Mesenteric fat pad (tissue), 1 donor: ENCODE data around the gene FAM43A. TPM values are rescaled to one million over a fixed set of nuclear protein-coding genes. Genes with fewer than 3 reads are reported as not detected.

Experiments
- total RNA-seq: library from RNA; stranded (reverse); fragmentation: NEBNext Ultra II Directional; extraction: Animal tissue kit (Norgen Biotek cat#: 25700); gene quantifications from one replicate; pipeline ENCODE4 v1.2.1, GENCODE V29; 2021
- donor health status: DM: yes; HTN: yes; CAD: no.

The FAM43A gene
- total RNA-seq, 1 donor from 2014 or later, result 22.3 TPM

Other genes with a start within 250 kb of the FAM43A start
- gene ATP13A3, start 198.9 kb upstream of the FAM43A start, total RNA-seq, result 204 TPM
- 12.4 TPM for gene TMEM44, start 52.5 kb upstream of the FAM43A start, total RNA-seq
- 37.6 TPM for gene LSG1, start 13.7 kb upstream of the FAM43A start, total RNA-seq